Parathyroid adenoma (tissue), 2 donors: ENCODE measurements around the gene HIC1.

Source experiments
- H2AFZ ChIP-seq: fragments of 300-600 bp; sonication (generic); one replicate; pipeline ENCODE4 v1.7.0; 2017; ENCODE audit warnings: antibody characterized with exemption, mild to moderate bottlenecking
- H3K27ac ChIP-seq: fragments of 300-600 bp; sonication (generic); one replicate; pipeline ENCODE4 v1.7.0; 2017
- H3K27me3 ChIP-seq: fragments of 300-600 bp; sonication (generic); one replicate; pipeline ENCODE4 v1.7.0; 2017; ENCODE audit warnings: low read length; ENCODE audit not compliant: control insufficient read depth, insufficient read depth
- H3K36me3 ChIP-seq: fragments of 300-600 bp; sonication (generic); one replicate; pipeline ENCODE4 v1.7.0; 2017; ENCODE audit warnings: low read length; ENCODE audit not compliant: control insufficient read depth, insufficient read depth
- H3K4me1 ChIP-seq: fragments of 300-600 bp; sonication (generic); one replicate; pipeline ENCODE4 v1.7.0; 2017; ENCODE audit warnings: control low read depth
- H3K4me2 ChIP-seq: fragments of 300-600 bp; sonication (generic); one replicate; pipeline ENCODE4 v1.7.0; 2017; ENCODE audit warnings: low read length
- H3K4me3 ChIP-seq: fragments of 300-600 bp; sonication (generic); one replicate; pipeline ENCODE4 v1.7.0; 2017; ENCODE audit warnings: low read depth, low read length
- H3K79me2 ChIP-seq: fragments of 300-600 bp; sonication (generic); one replicate; pipeline ENCODE4 v1.7.0; 2017; ENCODE audit warnings: control low read depth
- H3K9ac ChIP-seq: fragments of 300-600 bp; sonication (generic); one replicate; pipeline ENCODE4 v1.7.0; 2017; ENCODE audit warnings: mild to moderate bottlenecking
- H3K9me3 ChIP-seq: fragments of 300-600 bp; sonication (generic); one replicate; pipeline ENCODE4 v1.7.0; 2017; ENCODE audit warnings: low read length; ENCODE audit not compliant: control insufficient read depth
- TF ChIP-seq, protein P1 (sequence below): fragments of 300-600 bp; sonication (generic); IDR thresholded peaks from one replicate; pipeline ENCODE4 v1.7.0; 2017; ENCODE audit warnings: antibody characterized with exemption, mild to moderate bottlenecking
- donor health status: primary hyperparathyroidism.

The HIC1 gene

DNA sequence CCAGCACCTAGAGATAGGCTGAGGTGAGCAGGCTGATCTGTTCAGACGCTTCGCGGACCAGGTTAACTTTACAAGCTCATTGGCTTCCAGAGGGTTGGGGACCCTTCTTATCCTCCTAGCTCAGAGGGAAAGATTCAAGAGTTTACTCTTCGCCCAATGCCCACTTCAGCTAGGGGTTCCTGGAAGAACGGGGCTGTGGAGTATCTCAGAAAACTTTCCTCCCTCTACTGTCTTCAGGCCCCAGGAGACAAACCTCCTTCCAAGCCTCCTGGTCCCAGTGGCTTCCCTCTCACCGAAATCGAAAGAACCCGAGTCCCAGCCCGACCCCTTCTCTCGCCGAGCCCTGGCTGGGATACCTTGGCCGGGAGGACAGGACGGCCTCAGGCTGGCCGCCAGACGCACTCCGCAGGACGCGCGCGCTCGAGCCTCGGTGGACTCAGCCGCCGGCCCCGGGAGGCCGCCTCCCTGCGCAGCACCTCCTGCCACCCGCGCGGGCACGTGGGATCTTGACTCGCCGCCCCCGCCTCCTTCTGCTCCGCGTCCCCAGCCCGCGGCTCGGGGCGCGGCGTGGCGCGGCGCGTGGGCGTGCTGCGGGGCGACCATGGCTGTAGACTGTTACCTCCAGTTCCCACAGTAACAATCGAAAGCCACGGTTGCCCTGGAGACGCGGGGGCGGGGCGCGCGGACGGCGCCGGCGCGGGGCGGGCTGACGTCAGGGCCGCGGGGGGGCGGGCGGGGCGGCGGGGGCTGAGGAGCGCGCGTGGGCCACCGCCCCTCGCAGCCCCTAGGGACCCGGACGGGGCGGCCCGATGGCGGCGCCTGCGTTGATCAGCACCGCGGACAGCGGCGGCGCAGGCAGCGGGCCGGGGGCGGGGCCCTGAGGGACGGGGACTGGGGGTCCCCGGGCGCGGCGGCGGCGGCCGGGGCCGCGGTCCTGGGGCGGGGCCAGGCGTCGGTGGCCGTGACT is 5.3 kb upstream of the HIC1 start:
- Histone ChIP-seq H3K4me3 (peak overlapping the region; percentile 88), H3K4me2 (peak overlapping the region; percentile 100), H3K27ac (peak overlapping the region; percentile 56), H2AFZ (peak overlapping the region; percentile 74), H3K79me2 (peaks cover 19% of the 10 kb centered on the region), H3K27me3 (no peaks in the 10 kb centered on the region), H3K36me3 (no peaks in the 10 kb centered on the region), H3K4me1 (peaks cover 12% of the 10 kb centered on the region), H3K9me3 (no peaks in the 10 kb centered on the region), H3K9ac (peak overlapping the region; percentile 61)
- TF ChIP-seq, protein P1, sequence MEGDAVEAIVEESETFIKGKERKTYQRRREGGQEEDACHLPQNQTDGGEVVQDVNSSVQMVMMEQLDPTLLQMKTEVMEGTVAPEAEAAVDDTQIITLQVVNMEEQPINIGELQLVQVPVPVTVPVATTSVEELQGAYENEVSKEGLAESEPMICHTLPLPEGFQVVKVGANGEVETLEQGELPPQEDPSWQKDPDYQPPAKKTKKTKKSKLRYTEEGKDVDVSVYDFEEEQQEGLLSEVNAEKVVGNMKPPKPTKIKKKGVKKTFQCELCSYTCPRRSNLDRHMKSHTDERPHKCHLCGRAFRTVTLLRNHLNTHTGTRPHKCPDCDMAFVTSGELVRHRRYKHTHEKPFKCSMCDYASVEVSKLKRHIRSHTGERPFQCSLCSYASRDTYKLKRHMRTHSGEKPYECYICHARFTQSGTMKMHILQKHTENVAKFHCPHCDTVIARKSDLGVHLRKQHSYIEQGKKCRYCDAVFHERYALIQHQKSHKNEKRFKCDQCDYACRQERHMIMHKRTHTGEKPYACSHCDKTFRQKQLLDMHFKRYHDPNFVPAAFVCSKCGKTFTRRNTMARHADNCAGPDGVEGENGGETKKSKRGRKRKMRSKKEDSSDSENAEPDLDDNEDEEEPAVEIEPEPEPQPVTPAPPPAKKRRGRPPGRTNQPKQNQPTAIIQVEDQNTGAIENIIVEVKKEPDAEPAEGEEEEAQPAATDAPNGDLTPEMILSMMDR = no peak

- no peaks in the 10 kb centered on the region for H3K9me3 ChIP-seq
- H3K4me1 ChIP-seq = peaks cover 16% of the 10 kb centered on the region
- H3K27me3 ChIP-seq = no peaks in the 10 kb centered on the region
- H3K4me2 ChIP-seq = peak overlapping the region; percentile 66
- H3K9ac ChIP-seq = no peak overlapping the region
- TF ChIP-seq, protein P1 = no peak
- no peak overlapping the region for H3K4me3 ChIP-seq
- H3K27ac ChIP-seq = no peak overlapping the region
- H3K79me2 ChIP-seq = peaks cover 17% of the 10 kb centered on the region
- peak overlapping the region; percentile 63 for H2AFZ ChIP-seq
- H3K36me3 ChIP-seq = no peaks in the 10 kb centered on the region
Observed at GRCh38 chr17:2050300-2051060, 4.4 kb upstream of the HIC1 start.

DNA sequence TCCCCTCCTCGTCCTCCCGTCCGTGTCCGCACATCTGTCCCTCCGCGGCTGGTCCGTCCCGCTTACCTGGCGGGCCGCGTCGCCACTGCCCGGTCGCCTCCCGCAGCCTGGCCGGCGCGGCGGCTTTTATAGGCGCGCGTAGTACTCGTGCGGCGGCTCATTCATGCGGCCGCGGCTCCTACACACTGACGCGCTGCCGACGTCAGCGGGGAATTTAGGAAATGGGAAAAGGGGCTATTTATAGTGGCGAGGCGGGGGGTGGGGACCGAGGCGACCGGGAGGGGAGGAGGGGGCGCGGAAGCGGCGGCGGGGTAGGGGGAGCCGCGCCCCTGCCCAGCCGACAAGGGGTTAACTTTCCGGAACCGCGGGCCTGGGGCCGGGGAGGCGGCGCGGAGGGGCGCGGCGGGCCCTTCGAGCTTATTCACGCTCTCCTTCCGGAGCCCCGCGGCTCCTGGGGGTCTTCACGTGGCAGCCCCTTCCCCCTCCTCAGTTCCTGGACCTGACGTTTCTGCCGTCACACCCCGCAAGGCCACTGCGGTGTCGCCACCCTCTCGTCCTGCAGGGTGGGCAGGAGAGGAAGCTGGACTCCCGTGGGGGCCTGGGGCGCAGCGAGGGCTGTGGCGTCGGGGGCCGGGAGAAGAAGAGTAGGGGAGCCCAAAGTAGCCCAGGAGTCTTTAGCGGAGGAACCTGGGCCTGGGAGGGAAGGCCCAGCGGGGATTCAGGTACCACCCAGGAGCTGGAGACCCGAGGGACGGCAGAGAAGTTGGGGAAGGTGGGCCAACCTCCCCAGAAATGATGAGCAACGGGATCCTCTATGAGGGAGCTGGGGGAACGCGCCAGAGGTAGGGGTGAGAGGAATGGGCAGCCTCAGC is 3.6 kb upstream of the HIC1 start:
- peaks cover 15% of the 10 kb centered on the region for H3K79me2 ChIP-seq
- H3K9me3 ChIP-seq = no peaks in the 10 kb centered on the region
- no peak overlapping the region for H3K27ac ChIP-seq
- no peak overlapping the region for H3K9ac ChIP-seq
- peak overlapping the region; percentile 66 for H3K4me2 ChIP-seq
- no peak overlapping the region for H3K4me3 ChIP-seq
- TF ChIP-seq, protein P1 = no peak
- H3K36me3 ChIP-seq = no peaks in the 10 kb centered on the region
- peaks cover 16% of the 10 kb centered on the region for H3K4me1 ChIP-seq
- no peaks in the 10 kb centered on the region for H3K27me3 ChIP-seq
- H2AFZ ChIP-seq = peak overlapping the region; percentile 63

GRCh38 chr17:2051933-2052559 is 2.9 kb upstream of the HIC1 start:
- TF ChIP-seq, protein P1 = no peak

More at GRCh38 chr17:2051933-2052559, 2.9 kb upstream of the HIC1 start:
- no peak overlapping the region for H3K27ac ChIP-seq
- H3K27me3 ChIP-seq = no peaks in the 10 kb centered on the region
- peaks cover 15% of the 10 kb centered on the region for H3K79me2 ChIP-seq
- H3K4me1 ChIP-seq = peaks cover 16% of the 10 kb centered on the region
- no peak overlapping the region for H3K4me2 ChIP-seq
- H2AFZ ChIP-seq = no peak overlapping the region
- no peak overlapping the region for H3K4me3 ChIP-seq
- H3K9me3 ChIP-seq = no peaks in the 10 kb centered on the region
- H3K36me3 ChIP-seq = no peaks in the 10 kb centered on the region
- H3K9ac ChIP-seq = no peak overlapping the region
